ENCODE measurements around the gene VDAC2.

Gene VDAC2

DNA sequence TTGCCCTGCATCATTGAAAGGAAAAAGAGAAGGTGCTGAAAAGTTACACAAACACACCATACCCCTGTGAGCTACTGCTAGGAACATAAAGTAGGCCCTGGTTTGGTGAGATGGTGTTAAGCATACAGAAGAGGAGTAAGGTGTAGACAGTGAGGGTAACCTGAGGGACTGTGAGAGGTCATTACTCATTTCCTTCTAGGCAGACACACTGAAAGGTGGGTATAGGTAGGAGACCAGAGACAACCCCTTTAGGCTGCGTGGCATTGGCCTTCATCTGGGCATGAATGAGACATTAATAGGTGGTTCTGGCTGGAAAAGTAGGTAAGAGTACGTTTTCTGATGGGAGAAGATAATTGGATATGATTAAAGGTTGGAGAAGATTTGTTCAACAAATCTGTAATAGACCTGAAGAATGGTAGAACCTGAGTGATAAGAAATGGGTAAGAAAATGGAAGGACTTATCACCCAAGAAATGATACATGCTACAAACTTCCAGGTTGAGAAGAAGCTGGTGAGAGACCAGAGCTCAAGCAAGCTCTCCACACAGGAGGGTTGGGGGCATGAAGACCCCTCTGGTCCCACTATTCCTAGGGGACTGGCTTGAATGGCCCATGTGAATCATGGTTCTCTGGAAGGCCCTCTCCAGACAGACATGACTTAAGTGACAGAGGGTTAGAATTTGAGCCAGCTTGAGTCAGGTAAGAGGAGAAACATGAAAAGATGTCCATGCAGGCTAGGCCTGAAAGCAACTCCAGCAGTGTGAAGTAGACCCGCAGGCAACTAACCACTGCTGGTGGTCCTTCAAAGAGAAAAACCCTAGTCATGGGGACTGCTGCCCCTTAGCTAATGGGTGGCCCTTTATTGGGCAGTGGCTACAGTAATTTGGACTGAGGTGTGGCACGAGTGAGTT is 21.3 kb downstream of the VDAC2 start:
- no peak for DNase-seq

DNA sequence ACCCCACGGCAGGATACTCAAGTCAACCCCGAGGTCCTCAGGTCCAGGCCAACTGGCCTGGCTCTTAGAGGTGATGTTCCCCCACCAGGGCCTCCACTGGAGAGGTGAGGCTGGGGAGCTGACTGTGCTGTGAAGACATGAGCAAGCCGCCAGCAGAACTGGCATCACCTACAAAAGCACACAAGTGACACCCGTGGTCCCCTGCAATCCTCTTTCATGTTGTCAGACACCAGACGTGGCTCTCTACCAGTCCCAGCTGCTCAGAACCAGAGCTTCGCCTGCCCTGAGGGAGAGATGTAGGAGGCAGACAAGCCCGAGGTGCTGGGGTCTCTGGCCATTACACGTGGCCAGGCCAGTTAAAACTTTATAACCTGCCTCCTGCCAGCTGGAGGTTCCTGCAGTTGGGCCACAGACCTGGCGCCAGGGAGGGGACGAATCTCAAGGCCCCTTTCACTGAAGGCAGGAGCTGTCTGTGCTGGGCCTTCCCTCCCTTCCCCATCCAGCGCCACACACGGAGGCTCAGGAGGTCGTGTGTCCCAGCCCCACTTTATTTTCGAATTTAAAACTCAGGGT is 22.9 kb downstream of the VDAC2 start:
- no peak for DNase-seq

DNA sequence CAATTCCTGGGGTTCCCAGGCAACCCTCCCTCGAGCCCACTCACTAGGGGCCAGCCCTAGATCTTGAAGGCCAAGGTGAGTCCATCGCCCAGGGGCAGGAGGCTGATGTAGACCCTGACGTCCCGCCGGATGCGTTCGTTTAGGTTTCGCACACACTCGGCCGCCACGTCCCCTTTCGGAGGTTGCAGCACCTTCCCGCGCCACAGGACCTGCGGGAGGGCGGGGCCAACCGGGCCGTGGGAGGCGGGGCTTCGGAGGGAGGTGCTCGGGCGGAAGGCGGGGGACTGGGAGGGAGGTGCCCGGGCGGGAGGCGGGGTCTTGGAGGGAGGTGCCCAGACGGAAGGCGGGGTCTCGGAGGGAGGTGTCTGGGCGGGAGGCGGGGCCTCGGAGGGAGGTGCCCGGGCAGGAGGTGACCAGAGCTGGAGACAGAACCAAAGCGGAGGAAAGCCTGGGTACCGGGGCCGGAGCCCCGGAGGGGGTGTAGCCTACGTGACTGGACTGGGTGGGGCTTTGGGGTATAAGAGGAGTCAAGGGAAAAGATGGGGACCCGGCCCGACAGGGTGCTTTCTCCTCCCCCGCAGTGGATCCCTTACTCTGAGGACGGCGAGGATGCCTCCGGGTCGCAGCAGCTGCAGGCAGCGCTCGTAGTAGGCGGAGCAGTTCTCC is 23.6 kb downstream of the VDAC2 start:
- DNase-seq: peak; percentile 99

DNA sequence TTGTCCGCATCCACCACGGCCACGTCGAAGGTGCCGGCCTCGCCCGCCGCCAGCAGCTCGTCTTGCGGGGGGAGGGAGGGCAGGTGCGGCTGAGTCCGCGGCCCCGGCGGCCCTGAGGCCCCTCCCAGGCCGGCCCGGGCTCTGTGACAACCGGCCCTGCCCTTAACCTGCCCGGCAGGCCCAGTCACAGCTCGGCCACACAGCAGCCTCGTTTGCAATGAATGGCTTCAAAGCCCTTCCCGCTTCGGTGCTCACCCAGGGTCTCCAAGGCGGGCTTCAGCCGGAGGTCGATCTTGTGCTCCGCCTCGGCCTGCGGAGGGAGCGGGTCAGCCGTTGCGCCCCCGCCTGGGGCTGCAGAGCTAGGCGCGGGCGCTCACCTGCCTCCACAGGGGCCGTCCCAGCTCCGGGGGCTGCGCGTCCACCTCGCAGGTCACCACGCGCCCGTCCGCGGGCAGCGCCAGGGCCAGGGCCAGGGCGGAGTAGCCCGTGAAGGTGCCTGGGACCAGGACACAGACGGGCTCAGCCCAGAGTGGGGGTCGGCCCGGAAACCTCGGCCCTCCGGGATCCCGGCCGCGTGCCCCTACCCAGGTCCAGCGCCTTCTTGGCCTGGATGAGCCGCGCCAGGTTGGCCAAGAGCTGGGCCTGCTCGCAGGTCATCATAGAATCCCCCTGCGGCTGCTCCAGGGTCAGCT is 24.2 kb downstream of the VDAC2 start:
- DNase-seq: no peak

DNA sequence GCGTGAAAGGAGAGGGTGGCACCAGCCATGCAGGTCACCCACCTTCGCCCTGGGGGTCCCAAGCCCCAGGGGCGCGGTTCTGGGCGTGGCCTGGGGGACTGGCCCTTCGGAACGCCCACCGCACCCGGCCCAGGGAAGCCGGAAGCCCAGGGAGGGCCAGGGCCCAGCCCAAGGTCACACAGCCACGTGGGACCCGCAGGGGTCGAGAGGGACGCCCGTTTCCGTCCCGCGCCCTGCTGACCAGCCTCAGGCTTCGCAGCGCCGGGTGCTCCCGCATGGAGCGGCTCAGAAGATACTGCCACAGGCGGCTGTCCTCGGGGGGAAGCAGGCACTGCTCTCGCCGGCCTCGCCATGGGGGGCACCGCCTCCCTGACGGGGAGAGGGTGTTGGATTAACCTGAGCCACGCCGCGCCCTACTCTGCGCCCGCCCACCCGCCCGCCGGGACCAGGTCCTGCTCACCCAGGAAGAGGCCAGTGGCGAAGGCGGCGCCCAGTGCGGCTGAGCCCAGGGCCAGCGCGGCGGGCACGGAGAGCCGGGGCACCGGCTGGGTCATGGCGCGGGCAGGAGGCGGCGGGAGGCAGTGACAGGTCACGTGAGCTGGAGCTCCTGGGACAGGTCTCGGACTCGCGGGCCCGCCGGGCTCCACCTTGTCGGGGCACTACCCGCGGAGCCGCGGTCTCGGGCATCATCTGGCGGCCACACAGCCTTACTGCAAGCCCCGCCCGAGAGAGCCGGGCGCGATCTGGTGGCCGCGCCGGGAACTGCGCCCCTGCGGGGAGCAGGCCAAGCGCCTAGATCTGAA is 25.0 kb downstream of the VDAC2 start, which contains the start of gene COMTD1:
TSS of gene COMTD1 (minus strand) at position 583 of the 803 bp plus-strand sequence. CDS start at position 554, 29 bp downstream.
- DNase-seq: peak; percentile 93

DNA sequence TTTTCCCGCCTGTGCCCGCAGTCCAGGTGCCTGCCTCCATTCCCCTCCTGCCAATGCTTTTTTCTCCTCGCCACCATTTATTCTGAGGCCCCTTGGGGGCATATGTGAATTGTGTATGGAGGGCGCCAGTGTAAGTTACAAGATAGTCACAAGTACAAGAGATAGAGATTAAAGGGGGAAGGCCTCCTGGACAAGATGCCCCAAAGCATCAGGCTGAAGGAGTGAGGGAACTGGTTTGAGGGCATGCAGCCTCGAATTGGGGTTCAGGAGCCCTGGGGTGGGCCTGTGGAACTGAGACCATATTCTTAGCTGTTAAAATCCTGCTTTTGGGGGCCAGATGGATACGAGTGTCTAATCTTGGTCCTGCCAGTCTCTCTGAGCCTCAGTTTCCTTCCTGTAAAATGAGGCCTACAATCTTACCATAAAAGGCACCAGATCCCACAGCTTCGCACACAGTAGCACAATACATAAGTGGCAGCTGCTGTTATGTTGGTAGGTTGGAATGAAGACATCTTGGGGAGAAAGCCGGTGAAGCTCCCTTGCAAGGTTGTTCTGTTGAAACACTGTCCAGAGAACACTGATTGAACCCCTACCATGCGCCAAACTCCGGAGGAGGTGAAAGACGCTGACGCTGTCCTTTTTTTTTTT is 25.7 kb downstream of the VDAC2 start:
- no peak for DNase-seq

DNA sequence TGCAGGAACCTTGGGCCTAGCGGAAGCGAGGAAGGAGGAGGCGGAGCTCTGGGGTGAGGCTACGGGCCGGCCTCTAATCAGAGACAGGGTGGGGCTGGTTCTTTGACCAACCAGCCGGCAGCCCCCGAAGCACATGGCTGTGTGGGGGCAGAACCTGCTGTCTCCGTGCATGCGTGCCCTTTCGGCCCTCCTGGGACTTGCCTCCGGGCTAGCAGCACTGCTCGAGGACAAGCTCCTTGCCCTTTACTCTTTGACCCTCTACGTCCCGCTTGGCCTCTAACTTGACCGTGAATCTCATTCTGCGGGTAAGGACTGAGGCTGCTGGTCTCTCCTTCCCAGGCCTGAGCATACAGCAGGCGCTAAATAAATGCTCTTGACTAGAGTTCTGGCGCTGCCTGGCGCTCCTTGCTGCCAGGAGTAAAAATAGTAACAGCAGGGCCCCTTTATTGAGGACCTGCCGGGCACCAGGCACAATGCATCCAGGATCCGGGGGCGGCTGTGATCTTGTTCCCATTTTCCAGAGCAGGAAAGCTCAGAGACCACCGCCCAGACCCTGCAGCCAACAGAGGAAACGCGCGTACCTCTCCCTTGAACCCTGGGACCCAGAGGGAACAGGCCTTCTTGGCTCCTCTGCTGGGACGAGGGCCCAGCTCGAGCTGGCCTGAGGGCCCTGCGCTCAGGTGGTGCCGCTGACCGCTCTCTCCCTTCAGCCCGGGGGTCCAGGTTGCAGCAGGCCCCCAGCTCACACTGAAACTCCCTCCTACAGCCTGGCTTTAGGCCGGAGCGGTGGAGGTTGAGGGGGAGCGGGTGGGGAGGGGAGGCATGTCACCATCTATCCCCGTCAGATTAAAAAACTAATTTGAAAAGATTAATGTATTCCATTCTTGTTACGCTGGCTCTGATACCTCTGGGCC is 27.8 kb downstream of the VDAC2 start:
- DNase-seq: no peak

DNA sequence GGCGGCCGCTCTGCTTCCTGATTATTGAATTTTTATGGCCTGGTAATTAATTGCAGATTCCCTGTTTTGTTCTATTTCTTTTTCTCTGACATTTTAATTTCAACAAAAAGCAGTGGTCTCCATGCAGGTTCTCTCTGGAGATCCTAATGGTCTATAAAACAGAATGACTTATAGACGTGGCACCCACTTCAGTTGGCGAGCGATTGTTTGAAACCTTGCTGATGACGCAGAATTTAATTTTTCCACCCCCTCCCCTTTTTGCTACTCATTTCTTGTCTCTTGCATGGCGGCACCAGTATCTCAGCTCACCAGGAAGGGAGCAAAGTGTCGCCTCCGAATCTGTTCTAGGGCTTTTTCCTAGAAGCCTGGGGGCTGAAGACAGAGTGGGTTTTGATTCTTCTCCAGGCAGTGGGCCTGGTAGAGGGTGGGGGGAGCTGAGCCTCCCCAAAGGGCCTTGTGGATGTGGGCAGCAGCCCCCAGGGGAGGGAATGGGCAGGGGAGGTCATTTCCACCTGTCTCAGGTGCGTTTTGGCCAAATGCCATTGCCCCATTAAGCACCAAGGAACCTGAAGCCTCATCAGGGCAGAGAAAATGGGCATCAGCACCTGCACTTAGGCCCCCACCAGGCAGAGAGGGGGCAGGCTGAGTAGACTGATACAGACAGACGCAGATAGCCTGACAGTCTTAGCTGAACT is 28.6 kb downstream of the VDAC2 start:
- DNase-seq: no peak

DNA sequence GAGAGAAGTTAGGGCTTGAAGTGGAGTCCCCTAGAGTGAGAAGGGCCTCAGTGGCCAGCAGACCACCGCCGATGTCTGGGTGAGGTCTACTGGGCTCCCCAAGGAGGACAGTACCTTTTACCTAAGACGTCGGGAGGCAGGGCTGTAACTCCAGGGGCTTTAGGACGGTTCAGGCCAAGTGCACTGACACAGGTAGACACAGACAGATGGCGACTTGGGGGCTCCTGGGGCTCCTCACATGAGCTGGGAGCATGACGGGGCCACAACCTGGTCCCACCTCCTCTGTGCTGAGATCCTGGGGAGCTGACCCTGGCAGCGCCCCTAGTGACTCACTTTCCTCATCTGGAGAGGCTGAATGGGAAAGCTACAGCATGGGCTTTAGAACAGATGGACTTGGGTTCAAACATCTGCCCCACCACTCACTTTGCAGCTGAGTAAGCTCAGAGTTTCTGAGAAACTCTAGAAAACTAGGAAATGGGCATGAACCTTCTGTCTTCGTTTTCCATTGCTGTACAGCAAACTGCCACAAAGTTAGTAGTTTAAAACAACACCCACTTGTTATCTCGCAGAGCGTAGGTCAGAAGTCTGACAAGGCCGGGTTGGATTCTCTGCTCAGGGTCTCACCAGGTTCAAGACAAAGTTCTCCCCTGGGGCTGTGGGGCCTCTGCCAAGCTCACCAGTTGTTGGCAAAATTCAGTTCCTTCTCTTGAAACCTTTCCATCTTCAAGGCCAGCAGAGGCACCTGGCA is 29.9 kb downstream of the VDAC2 start:
- no peak for DNase-seq

DNA sequence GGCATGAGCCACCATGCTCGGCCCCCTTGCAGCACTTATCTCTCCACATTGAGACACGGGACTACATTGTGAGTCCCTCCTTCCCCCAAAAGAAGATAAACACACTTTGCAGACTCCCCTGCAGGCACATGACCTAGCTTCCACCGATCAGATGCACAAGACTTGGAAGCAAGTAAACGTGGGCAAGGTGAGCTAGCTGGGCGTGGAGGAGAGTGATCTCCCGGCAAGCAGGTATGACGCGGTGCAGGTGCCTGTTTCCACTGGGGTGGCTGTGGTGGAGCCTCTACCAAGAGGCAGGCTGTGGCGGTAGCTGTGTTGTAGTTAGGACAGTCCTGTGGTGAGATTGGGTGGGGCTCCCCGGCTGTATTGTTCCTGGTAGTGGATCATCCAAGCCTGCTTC is 32.8 kb downstream of the VDAC2 start:
- DNase-seq: no peak

DNA sequence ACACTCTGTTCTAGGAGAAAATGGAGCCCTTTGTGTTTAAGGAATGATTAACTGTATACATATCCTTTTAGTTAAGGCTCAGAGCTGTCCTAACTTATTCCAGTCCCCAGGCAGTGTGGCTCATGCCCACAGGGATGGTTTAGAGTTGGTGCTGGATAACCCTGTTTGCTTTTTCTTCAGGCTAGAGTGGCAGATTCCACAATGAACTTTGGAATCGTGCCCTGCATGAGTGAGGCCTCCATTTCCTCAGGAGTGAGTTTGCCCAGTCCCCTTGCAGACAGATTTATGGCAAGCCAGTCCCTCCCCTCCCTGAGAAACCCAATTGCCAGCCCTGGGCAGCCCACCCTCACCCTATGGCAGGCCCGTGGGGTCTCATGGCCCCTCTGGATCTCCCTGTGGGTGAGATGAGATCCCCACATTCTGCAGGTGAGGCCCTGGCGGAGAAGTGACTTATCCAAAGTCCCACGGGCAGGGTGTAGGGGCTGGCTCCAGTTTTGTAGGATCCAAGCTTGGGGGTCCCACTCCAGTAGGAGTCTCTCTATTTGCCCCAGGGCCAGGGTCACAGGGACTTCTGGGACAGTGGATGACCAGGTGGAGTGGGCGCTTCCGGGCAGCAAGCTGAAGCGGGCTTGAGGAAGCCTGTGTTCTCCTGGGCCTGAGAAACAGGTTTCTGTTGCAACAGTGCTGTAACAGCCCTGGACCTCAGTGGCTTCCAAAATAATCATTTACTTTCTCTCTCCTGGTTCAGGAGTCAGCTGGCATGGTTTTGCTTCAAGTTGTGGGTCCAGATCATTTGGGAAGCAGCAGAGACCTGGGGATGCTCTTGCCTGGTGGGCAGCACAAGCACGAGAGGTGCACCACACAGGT is 34.1 kb downstream of the VDAC2 start:
- no peak for DNase-seq

DNA sequence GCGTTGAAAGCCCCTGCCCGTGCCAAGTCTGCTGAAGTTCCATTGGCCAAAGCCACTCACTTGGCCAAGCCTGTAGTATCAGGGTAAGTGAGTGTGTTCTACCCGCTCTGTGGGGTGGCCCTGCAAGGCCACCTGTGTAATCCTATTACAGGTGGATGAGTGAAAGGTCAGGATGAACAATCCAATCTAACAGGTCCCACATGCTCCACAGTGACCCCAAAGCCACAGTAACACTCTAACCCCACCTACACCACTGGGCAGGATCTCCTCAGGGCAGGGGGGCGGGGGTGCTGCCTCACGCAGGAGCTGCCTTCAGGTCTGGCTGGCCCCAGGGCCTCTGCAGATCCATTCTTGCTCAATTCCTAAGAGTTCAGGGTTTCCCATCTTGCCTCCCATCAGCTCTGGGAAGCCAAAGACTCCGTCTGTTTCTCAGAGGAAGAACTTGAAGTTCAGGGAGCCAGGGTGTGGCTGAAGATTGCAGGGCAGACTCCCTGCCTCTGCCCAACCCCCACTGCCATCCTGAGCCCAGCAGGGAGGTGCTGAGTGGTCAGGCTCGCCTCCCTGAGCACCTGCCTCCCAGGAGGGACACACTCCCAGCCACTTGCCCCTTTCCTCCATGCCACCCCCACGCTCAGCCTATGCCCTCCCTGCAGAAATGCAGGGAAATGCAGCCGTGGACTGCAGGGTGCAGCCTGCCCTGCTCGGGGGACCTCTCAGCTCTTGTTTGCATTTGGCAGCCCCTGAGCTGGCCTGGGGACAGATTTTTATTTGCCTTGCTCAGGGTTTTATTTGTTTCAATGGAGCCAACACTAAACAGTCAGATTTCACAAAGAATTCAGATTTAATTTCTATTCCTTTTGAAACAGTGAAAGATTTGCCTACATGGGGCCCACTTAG is 35.0 kb downstream of the VDAC2 start:
- DNase-seq: no peak

DNA sequence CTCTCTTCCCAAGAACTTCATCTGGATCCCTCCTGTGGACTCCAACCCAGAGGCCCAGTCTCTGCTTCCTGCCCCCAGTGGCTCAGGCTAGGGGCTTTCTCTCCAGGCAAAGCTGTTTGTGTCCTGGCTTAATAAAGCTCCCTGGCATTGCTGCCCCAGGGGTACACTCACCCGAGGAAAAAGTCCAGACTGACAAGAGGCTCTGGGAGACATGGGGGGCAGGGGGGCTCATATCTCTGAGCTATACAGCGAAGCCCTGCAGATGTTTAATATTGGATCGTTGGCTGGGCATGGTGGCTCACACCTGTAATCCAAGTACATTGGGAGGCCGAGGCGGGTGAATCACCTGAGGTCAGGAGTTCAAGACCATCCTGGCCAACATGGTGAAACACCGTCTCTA is 35.9 kb downstream of the VDAC2 start:
- no peak for DNase-seq

DNA sequence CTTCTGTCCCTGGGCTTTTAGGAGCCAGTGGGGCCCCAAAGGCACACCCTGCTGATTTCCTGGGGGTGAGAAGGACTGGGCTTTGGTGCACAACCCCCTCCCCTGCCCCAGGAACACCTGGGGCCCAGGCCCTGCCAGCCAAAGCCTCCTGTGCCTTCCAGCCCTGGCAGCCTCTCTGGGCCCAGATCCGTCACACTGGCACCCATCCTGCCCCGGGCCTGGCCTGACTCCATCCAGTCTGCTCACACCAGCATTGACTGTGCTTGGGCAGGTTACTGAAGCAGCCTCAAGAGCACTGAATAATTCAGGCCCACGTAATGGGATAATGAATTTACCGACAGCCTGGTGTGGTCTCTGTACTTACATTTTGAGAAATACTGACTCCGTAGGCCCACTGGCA is 37.2 kb downstream of the VDAC2 start:
- no peak for DNase-seq

DNA sequence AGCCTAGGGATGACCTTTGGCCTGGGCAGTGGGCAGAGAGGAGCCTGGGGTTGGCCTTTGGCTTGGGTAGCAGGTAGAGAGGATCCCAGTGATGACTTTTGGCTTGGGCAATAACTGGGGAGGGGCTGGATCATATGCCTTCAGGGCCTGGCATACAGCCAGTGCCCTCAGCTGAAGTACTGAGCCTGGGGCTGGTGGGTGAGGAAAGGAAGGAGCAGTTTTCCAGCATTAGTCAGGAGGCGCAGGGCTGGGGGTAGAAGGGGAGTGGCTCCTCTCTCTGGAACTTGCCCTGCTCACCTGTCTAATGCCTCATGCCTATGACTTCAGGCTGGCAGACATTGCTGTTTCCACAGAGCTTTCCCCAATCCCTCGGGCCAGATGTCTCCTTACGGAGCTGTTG is 40.3 kb downstream of the VDAC2 start:
- DNase-seq: no peak

DNA sequence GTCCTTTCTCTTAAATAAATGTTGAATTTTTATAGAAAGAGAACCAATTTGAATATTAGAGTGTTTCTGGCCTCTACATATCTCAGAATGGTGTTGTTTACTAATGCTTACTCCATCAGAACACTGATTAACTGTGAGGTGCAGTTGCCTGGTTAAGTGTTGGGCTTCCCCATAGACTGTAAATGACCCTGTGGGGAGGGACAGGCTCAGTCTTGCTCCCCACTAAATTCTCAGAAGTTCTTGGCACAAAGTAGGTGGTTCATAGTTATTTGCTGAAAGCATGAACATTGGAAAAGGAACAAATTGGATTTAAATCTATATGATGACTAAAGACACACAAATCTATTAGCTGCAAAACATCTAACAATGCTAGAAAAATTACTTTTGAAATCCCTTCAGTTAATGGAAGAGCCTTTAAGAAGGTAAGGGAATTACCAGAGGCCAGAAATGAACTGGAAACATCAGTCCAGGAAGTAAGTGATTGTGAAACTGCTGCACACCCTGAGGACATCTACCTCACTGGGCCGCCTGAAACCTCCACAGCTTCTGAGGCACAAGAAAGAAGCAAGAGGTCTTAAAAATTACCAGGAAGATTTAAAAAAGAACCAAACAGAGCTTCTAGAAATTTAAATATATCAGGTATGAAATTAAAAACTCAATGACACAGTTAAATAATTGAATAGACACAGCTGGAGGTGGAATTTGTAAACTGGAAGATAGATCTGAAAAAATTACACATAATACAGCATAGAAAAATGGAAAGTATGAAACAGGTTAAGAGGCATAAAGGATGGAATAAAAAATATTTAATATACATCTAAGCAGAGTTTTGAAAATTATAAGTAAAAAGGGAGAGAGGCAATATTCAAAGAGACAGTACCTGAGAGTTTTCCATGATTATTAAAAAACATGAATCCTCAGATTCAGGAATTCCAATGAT is 43.0 kb downstream of the VDAC2 start:
- no peak for DNase-seq
